NOMO-1 treated with DMSO at 0.1 percent for 48 hours (cell line): ENCODE data around the gene MRM3.
"Not testable (repeated sequence)": the region's sequence is repeated elsewhere in the genome, so short reads cannot be mapped to it uniquely, and the experiment has no call there.

ENCODE experiments used
- DNase-seq: peaks from one replicate; lab custom pipeline; 2025; ENCODE audit not compliant: unreplicated experiment; lab: John Stamatoyannopoulos, UW

The MRM3 gene

DNA sequence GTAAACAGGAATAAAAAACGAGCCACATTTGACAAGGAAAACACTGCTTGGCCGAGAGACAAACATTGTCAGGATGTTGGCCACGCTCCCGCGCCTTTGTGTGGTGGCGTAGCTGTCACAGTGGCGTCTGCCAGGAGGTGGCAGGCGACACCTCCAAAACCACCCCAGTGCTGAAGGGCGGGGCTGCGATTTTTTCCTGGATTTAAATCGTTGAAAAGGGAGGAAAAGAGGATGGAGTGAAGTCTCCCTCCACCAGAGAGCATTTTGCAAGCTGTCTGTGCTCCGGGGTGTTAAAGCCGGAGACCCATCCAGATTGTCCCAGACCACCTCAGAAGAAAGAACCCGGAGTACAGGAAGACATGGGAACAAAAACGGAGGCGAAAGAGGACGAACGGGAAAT, 12.7 kb downstream of the MRM3 start:
- peak; percentile 5 for DNase-seq

DNA sequence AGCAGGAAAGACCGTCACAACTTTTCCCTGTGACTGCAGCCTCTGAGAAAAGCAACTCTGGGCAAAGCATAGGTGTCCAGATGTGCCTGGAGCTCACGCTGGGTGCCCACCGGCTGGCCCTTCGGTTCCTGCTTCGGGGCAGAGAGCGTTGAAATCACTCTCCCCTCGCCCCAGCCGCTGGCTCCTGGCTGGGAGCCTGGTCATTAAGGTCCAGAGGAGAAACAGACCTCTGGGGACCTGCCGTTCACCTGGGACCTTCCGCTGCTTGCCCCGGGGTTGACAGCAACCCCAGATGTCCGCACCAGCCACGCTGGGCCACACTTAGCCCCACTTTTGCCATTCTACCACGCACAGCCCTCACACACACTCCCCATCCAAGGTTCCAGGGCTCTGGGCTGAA, 13.1 kb downstream of the MRM3 start:
- no peak for DNase-seq

- DNase-seq = no peak
Measured at GRCh38 chr17:795721-796120, 13.6 kb downstream of the MRM3 start.

DNA sequence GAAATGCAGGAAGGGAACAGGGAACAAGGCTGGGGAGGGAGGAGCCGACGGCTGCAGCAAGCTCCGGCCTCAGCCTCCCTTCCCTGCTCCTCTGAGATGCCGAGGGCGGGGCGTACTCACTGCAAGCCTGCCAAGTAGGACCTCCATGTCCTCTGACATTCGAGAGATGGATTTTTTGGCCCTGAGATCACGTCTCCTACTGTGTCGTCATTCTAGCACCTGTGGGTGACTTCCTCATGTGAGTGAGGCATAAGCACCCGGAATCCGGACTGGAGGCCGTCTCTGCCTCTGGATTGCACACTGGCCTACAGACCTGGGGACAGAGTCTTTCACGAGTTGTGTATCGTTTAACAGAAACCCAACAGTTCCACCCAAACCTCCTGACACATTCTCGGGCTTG, 14.5 kb downstream of the MRM3 start:
- no peak for DNase-seq

DNA sequence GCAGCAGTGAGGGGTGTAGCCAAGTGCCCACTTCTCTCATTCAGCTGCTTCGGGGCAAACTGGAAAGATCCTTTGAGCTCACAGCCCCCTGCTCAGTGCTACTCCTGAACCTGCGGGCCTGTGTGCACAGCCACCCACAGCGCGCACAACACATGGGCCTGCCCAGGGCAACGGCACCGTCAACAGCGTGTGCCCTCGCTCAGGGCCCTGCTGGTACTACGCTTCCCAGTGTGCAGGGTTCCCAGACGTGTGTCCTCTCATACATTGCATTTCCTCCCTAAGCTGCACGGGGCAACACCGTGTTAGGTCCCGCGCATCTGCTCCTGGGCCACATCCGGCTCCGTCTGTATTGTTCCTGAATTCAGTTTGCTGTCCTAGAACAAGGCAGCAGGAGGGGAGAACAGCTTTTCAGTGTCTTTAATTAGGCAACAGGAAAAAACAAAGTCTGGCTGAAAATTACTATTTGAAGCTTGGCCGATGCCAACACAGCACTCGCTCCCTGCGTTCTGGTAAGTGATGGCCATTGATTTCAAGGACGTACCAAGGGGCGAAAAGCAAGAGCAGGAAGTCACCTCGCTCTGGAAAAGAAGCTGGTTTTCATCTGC, 15.2 kb downstream of the MRM3 start:
- no peak for DNase-seq

DNA sequence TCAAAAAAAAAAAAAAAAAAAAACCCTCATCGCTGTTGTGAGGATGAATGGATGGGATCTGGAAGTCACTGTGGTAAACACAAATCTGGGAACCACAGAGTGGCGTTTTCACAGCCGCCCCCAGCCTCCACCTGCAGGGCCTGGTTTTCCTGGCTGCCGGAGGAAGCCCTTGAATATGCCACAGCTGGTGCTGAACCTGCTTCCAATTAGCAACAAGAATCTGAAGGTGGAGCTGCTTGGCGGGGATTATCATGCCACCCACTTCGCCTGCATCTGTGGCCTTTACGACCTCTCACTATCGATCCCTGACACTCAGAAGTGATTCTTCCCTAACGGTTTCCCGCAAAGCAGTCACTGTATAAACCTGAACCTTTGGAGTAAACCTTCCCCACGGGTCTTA, 16.1 kb downstream of the MRM3 start:
- DNase-seq = no peak

DNA sequence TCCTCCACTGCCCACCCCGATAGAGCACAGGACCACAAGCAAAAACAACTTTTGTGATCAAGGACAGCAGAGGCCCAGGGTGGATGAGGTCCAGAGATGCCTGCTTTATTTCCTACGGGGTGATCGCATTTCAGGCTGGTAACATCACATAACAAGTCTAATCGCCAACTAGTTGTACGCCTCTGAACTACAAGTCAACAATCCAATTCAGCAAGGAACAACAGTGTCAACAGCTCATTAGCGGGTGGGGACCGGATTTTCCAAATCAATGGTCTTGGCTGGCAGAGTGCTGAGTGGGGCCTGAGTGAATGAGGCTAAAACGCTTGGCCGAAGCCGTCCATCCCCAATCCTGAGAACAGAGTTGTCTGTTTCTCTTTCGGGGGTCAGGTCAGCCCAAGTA, 17.1 kb downstream of the MRM3 start:
- DNase-seq = no peak

DNA sequence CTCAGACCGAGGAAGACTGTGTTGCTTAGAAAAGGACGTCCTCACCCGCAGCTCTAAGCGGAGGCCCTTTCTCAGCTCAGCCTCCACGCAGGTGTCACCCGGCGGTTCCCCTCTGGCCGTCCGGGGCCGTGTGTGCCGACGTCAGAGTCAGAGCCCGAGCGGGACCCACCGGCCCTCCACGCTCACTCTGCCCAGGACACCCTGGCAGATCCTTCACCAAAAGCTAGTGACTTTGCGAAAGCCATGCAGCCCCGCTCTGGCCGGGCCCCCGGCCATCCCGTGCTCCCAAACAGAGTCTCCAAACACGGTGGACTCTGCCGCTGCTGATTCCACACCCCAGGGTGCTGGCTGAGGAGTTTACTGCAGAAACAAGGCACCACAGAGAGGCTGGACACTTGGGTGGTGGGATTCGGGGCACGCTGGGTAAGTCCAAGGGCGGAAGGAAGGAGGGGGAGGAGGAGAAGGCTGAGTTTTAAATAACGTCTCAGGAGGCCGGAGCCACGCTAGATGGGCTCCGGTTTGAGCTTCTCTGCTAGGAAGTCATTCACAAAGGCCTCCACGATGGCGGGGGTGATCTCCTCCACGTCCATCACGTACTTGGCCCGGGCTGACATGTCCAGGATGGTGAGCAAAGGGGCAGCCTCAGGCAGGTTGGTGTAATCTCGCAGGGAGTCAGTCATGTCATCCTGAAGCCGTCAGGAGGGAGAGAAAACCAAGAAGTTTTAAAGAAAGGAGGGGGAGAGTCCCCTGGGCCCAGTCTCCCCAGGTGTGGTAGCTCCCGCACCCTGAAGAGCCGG, 18.5 kb downstream of the MRM3 start:
- DNase-seq = no peak

GRCh38 chr17:801660-802059, 19.5 kb downstream of the MRM3 start:
- no peak for DNase-seq

- DNase-seq = no peak
Measured at GRCh38 chr17:802481-802880, 20.3 kb downstream of the MRM3 start.

GRCh38 chr17:802901-803881, 21.0 kb downstream of the MRM3 start:
- no peak for DNase-seq

DNA sequence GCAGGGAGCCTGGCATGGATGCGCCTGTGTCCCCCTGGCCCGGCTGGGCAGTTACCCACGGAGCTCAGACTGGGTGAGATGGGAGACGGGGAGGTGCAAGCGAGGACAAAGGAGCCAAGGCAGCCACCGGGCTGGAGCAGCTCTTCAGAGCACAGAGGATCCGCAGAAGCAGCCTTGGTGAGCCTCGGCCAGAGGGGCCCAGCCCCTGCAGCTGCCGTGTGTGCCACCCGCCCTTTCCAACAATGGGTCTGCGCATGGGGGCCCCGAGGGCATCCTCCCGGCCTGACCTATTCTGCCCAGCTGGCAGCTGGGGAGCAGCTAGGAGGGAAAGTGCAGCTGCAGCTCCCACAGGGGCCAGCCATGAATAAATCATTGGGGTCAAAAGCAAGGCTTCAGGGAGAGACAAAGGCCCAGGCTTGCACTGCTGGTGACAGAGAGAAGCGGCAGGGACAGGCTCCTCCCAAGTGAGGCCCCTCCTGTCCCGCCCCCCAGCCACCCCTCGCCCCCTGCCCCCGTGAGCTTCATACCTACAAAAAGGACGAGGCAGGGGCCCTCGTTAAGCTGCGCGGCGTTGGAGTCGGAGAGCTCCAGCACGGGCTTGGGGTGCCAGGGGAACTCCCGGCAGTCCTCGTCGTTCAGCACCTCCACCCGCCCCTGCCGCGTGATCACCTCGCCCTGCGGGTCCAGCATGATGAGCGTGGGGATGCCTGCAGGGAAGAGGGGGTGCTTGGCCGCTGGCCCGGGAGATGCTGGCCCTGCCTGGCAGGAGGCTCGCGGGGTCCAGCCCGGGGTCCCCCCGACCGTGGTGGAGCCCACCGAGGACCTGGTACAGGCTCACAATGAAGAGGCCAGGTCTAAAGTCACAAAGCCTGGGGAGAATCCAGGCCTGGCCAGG, 22.6 kb downstream of the MRM3 start:
- no peak for DNase-seq

DNA sequence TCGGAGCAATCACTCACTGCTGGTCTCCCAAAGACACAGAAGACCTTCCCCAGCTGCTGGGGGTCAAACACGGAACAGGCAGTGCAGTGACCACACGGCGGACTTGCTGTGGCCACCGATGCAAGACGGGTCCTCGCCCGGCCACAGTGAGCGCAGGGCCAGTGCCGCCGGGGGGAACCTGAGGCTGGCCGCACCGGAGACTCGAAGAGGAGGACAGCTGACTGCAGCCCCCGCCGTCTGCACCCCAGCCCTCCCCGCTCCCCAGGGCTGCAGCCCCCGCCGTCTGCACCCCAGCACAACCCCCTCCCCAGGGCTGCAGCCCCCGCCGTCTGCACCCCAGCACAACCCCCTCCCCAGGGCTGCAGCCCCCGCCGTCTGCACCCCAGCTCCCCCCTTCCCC, 23.7 kb downstream of the MRM3 start:
- not testable (repeated sequence) for DNase-seq

DNA sequence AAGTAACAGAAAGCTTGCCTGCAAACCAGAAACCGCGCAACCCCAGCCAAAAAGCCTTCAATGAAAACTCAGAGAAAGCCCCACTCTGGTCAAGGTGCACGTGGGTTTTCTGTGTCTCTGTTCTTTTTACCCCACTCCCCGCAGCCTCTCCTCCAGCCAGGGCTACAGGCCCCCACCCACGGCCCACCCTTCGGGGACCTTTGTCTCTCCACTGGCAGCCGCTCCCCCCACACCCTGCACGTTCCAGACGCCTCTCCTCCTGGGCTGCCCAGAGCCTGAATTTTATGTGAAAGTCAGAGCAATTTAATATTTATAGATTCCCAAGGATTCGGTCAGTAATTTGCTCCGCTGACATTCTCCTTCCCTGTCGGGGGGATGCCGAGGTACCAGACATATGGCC, 24.2 kb downstream of the MRM3 start:
- DNase-seq = no peak

DNA sequence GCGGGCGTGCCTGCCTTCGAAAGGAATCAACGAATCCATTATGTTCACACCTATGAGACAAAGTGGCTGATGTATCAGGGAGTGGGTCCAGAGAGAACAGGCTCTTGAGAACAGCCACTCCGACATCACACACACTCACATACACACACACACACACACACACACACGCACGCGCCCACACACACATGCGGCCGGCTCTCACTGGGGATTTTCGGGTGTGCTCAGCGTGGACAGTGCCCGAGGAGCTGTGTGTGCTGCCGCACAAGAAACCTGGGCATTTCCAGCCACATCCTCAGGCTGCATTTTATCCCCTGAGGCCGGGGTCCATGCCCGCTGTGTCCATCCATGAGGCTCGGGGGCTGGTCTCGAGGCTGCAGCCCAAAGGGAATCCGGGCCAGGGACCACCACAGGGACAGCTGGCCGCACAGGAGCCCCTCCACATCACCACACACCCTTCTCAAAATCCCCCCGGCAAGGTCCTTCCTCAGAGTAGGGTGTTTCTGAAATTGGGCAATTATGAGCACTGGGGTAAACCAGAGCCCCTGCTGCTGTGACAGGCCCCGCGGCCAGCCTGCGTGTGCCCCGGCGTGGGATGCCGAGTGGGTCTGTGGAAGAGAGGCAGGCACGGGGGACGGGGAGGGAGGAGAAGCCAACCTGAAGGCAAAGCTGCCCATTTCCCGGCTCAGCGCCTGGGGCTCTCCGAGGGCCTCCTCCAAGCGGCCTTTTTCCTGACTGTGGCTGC, 24.8 kb downstream of the MRM3 start:
- no peak for DNase-seq

DNA sequence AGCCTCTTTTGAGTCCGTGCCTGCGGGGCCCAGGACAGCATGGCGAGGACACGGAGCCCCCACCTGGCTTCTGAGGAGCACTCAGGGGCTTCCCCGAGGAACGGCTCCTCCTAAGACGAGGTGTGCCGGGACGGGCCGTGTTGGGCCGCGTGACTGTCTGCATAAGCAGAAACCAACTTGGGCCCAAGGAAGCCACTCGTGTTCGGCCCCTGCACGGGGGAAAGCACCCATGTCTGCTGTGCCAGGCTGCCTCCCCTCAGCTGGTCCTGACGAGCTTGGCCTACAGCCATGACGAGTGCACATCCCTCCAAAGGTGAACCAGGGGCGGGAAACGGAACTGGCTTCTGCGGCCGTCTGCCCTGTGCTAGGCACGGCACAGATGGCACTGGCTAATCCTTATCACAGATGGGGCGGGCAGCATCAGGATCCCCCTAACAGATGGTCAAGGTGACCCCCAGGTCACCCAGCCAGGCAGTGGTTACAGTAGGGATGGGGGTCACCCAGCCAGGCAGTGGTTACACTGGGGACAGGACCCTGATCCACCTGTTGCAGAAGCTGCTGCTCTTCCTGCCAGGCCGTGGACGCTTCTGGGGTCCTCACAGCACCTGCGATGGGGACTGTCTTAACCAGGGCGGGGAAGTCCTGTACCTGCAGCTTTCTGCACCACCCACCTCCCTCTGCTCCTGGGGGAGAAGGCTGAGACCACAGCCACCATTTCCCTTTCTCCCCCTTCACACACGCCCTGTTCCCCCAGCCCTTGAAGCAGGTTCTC, 25.6 kb downstream of the MRM3 start:
- no peak for DNase-seq

GRCh38 chr17:811051-811784, 29.1 kb downstream of the MRM3 start:
- no peak for DNase-seq

- no peak for DNase-seq
Measured at GRCh38 chr17:812638-813204, 30.6 kb downstream of the MRM3 start.
